Right atrium auricular region (tissue), 2 donors: Measurements from ENCODE around the gene ECM1. TPM values are rescaled to one million over a fixed set of nuclear protein-coding genes. Genes with fewer than 3 reads are reported as not detected.
A peak's percentile ranks its signal among the peaks of the same experiment; 100 is the strongest.

Experiments used
- DNase-seq: peaks from one replicate; pipeline ENCODE4 v3.0.0-alpha.2; 2019; ENCODE audit warnings: low spot score
- H3K27ac ChIP-seq, 2 donors: fragments of 200-600 bp; sonication (generic); 1 replicate in 1 of 2; 2 replicates in 1 of 2; pipeline ENCODE4 v1.5.1; 2016 to 2019
- H3K27me3 ChIP-seq, 2 donors: fragments of 200-600 bp; sonication (generic); one replicate each; pipeline versions ENCODE4 v1.5.1 to v1.6.0; 2017 to 2019
- H3K36me3 ChIP-seq: fragments of 200-600 bp; sonication (generic); one replicate; pipeline ENCODE4 v1.5.1; 2016
- H3K4me1 ChIP-seq, 2 donors: fragments of 200-600 bp; sonication (generic); one replicate each; pipeline versions ENCODE4 v1.5.1 to v1.6.0; 2017 to 2019
- H3K4me3 ChIP-seq, 2 donors: fragments of 200-600 bp; sonication (generic); 1 replicate in 1 of 2; 2 replicates in 1 of 2; pipeline ENCODE4 v1.5.1; 2017 to 2019; ENCODE audit warnings: mild to moderate bottlenecking in 1 of 2, moderate library complexity in 1 of 2
- H3K9me3 ChIP-seq, 2 donors: fragments of 200-600 bp; sonication (generic); one replicate each; pipeline ENCODE4 v1.5.1; 2019
- total RNA-seq, 2 donors: library from RNA; depleted of rRNA; stranded (reverse); fragments of >200 nt; gene quantifications; one replicate each; pipeline ENCODE4 v1.1.0, GENCODE V29; 2016
- TF ChIP-seq, protein P1 (sequence below), 2 donors: fragments of 200-600 bp; sonication (generic); IDR thresholded peaks; one replicate each; pipeline ENCODE4 v1.5.1; 2019; ENCODE audit warnings: antibody characterized with exemption in 2 of 2

The ECM1 gene
- total RNA-seq, 2 donors from 2014 or later = 28.6 to 37.2 TPM

DNA sequence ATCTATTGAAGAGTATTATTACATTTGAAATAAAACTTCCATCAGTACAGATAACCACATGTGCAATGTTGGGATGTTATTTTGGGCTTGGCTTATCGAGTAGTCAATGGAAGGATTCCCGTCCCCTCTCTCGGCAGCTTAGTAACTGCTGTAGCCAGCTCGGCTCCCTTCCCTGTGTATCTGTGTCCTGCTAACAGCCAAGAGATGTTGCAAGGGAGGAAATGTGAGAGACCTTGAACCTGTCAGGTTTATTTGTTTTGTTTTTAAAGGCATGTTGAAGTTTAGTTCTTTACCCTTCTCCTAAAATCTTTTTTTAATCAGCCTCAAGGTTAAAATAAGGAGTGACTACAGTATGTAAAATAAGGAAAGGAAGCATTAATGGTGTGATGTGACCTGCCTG, 34.2 kb upstream of the ECM1 start:
- Histone ChIP-seq H3K27me3 (no peaks in the 10 kb centered on the region), H3K36me3 (peaks cover 32% of the 10 kb centered on the region), H3K27ac (peak overlapping the region; percentile 27 to 44), H3K9me3 (no peaks in the 10 kb centered on the region), H3K4me1 (peaks cover 0 to 25% of the 10 kb centered on the region in 2 donors), H3K4me3 (no peak overlapping the region)
- no peak for DNase-seq
- TF ChIP-seq, protein P1, sequence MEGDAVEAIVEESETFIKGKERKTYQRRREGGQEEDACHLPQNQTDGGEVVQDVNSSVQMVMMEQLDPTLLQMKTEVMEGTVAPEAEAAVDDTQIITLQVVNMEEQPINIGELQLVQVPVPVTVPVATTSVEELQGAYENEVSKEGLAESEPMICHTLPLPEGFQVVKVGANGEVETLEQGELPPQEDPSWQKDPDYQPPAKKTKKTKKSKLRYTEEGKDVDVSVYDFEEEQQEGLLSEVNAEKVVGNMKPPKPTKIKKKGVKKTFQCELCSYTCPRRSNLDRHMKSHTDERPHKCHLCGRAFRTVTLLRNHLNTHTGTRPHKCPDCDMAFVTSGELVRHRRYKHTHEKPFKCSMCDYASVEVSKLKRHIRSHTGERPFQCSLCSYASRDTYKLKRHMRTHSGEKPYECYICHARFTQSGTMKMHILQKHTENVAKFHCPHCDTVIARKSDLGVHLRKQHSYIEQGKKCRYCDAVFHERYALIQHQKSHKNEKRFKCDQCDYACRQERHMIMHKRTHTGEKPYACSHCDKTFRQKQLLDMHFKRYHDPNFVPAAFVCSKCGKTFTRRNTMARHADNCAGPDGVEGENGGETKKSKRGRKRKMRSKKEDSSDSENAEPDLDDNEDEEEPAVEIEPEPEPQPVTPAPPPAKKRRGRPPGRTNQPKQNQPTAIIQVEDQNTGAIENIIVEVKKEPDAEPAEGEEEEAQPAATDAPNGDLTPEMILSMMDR (IDR thresholded peaks at IDR 0.05) = no peak

DNA sequence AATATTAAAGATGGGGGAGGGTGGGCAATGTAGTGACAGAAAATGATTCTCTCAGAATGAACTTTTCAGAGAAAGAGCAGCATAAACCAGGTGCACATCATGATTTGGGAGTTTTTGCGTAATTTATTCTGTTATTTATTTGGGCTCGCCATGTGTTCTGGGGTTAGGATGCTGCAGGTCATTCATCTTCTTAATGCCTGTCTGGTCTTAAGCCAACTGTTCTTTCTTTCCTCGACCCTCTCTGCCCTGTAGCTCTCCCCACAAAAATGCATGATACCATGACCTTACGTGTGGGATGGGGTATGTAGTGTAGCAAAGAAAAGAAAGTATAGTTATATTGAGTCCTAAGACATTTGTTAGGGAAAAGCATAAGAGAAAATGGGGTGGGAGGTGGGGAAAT, 33.0 kb upstream of the ECM1 start:
- Histone ChIP-seq H3K27ac (no peak overlapping the region), H3K4me1 (peaks cover 0 to 25% of the 10 kb centered on the region in 2 donors), H3K9me3 (no peaks in the 10 kb centered on the region), H3K4me3 (no peak overlapping the region), H3K36me3 (peaks cover 30% of the 10 kb centered on the region), H3K27me3 (no peaks in the 10 kb centered on the region)
- TF ChIP-seq, protein P1 (IDR thresholded peaks at IDR 0.05) = no peak
- no peak for DNase-seq

DNA sequence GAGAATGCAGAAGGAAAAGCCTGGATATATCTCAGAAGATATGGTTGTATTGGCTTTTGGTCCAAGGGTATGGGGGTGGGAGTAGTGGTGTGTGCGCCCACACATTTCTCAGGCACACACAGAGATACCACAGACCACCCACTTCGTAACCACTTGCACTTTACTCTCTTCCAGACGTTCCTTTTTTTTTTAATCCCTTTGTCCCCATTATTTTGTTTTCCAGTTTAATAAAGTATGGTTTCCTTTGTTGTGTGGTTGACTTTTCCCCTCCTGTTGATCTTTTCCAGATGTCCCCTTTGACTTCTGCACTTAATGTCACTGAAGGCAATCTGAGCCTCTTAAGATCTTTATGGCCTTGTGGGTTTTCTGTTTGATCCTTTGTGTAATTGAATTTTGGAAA, 31.2 kb upstream of the ECM1 start:
- no peak overlapping the region for H3K4me3 ChIP-seq
- peaks cover 0 to 20% of the 10 kb centered on the region in 2 donors for H3K4me1 ChIP-seq
- no peaks in the 10 kb centered on the region for H3K9me3 ChIP-seq
- peaks cover 11% of the 10 kb centered on the region for H3K36me3 ChIP-seq
- H3K27ac ChIP-seq = peak overlapping the region in 1 of 2 donors; percentile 32
- DNase-seq = no peak
- H3K27me3 ChIP-seq = no peaks in the 10 kb centered on the region
- TF ChIP-seq, protein P1 (IDR thresholded peaks at IDR 0.05) = no peak

DNA sequence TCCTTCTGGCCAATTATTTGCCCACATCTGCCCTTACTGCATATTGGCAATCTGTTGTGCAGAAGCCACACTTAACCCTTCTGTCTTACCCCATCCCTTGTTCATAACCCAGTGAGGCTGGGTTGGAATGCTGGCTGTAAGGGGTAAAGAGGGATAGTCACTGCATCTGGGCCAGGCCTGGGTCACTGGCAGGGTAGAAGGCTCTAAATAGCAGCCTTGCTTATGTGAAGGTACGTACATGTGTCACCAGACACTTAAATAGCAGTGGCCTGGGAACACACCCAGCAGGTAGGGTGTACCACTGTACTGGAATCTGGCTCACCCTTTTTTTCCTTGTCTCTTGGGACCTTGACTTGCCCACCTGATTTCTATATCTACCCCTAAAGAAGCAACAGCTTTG, 30.6 kb upstream of the ECM1 start:
- Histone ChIP-seq H3K4me3 (no peak overlapping the region), H3K27ac (peak overlapping the region in 1 of 2 donors; percentile 32), H3K27me3 (no peaks in the 10 kb centered on the region), H3K36me3 (peaks cover 5% of the 10 kb centered on the region), H3K4me1 (peaks cover 0 to 20% of the 10 kb centered on the region in 2 donors), H3K9me3 (no peaks in the 10 kb centered on the region)
- TF ChIP-seq, protein P1 (IDR thresholded peaks at IDR 0.05) = no peak
- DNase-seq = no peak

DNA sequence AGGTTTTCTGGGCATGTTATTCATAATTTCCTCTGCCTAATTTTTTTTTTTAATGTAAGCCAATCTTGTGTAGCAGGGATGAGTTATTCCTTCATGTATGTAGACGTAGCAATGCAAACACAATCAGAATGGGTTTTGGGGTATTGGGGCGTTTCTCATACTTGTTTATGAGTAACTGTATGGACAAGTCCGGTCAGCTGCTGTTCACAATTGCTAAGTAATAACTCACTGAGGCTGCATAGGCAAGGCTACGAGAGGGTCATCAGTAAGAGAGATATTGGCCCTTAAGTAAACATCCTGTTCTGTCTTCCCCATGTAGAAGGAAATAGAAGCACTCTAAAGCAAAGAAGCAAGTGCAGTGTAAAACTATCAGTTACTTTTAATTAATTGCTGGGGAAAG, 30.2 kb upstream of the ECM1 start:
- no peaks in the 10 kb centered on the region for H3K9me3 ChIP-seq
- no peaks in the 10 kb centered on the region for H3K27me3 ChIP-seq
- H3K4me3 ChIP-seq = no peak overlapping the region
- H3K36me3 ChIP-seq = peaks cover under 1% of the 10 kb centered on the region
- TF ChIP-seq, protein P1 (IDR thresholded peaks at IDR 0.05) = no peak
- H3K4me1 ChIP-seq = peaks cover 0 to 20% of the 10 kb centered on the region in 2 donors
- no peak for DNase-seq
- peak overlapping the region in 1 of 2 donors; percentile 32 for H3K27ac ChIP-seq

DNA sequence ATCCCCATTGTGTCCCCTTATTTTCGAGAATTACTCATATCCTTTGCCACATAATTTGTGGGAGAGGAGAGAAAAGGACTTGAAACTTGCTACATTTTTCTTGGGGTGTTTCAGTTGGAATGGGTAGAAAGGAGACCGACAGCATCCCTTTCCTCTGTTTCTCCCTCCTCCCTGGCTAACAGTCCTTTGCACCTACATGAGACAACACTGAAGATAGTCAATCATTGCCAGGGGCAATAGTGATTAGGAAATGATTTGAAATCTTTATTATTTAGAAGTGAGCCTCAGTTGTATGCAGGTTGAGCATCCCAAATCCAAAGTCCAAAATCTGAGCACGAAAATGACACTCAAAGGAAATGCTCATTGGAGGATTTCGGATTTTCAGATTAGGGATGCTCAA, 28.5 kb upstream of the ECM1 start:
- DNase-seq = no peak
- no peaks in the 10 kb centered on the region for H3K27me3 ChIP-seq

More for the DNA sequence above, 28.5 kb upstream of the ECM1 start:
- TF ChIP-seq, protein P1 (IDR thresholded peaks at IDR 0.05) = no peak
- H3K4me1 ChIP-seq = peaks cover 0 to 15% of the 10 kb centered on the region in 2 donors
- H3K36me3 ChIP-seq = no peaks in the 10 kb centered on the region
- no peak overlapping the region for H3K27ac ChIP-seq
- H3K4me3 ChIP-seq = no peak overlapping the region
- no peaks in the 10 kb centered on the region for H3K9me3 ChIP-seq
